GM21381 (cell line): ENCODE measurements around the gene MYT1.

Experiments used
- ATAC-seq: cut with Tn5 transposase; IDR thresholded peaks from one replicate; pipeline ENCODE4 v1.9.1; 2021; ENCODE audit warnings: mild to moderate bottlenecking, moderate library complexity; ENCODE audit not compliant: unreplicated experiment

MYT1 gene

GRCh38 chr20:64153861-64154589 is 10.2 kb upstream of the MYT1 start:
- ATAC-seq: no peak

- no peak for ATAC-seq
Observed at GRCh38 chr20:64154590-64155257, 9.5 kb upstream of the MYT1 start.

GRCh38 chr20:64155258-64156135 is 8.8 kb upstream of the MYT1 start:
- no peak for ATAC-seq

- no peak for ATAC-seq
Observed at GRCh38 chr20:64156136-64156885, 7.9 kb upstream of the MYT1 start.

- no peak for ATAC-seq
Observed at GRCh38 chr20:64156886-64157875, 7.1 kb upstream of the MYT1 start.

- ATAC-seq: no peak
Observed at GRCh38 chr20:64157878-64158277, 6.4 kb upstream of the MYT1 start.

- ATAC-seq: no peak
Observed at GRCh38 chr20:64158346-64159285, 5.6 kb upstream of the MYT1 start.

- no peak for ATAC-seq
Observed at GRCh38 chr20:64159286-64159680, 5.0 kb upstream of the MYT1 start.

GRCh38 chr20:64159711-64160110 is 4.5 kb upstream of the MYT1 start:
- no peak for ATAC-seq

GRCh38 chr20:64160118-64160517 is 4.1 kb upstream of the MYT1 start:
- ATAC-seq: no peak

- no peak for ATAC-seq
Observed at GRCh38 chr20:64160526-64161355, 3.5 kb upstream of the MYT1 start.

- ATAC-seq: no peak
Observed at GRCh38 chr20:64161356-64162238, 2.7 kb upstream of the MYT1 start.

- no peak for ATAC-seq
Observed at GRCh38 chr20:64162239-64162910, 1.9 kb upstream of the MYT1 start.

- ATAC-seq: no peak
Observed at GRCh38 chr20:64163776-64164122, 503 bp upstream of the MYT1 start.

GRCh38 chr20:64165866-64166600 is 1.8 kb downstream of the MYT1 start:
- ATAC-seq: no peak
